Activated CD8-positive, alpha-beta memory T cell treated with anti-CD3 and anti-CD28 coated beads, Interleukin-2, amount 10 ng/mL, durations not matched to agents 7 days and 5 days (primary cell): ENCODE results near the gene MOB1B. TPM values are rescaled to one million over a fixed set of nuclear protein-coding genes. Genes with fewer than 3 reads are reported as not detected.
"Not testable (repeated sequence)": the region's sequence is repeated elsewhere in the genome, so short reads cannot be mapped to it uniquely, and the experiment has no call there.

Experiments
- ATAC-seq: fragments of 150-1000 bp; cut with Tn5 transposase; one replicate; pipeline ENCODE4 v1.10.0; 2021; ENCODE audit warnings: moderate library complexity
- CTCF ChIA-PET: fragments of 350-600 bp; sonication (Branson Sonifier 250); formaldehyde crosslinking; loops from one replicate; lab custom pipeline; 2021; ENCODE audit warnings: antibody characterized with exemption; lab: Charles Lee
- DNase-seq: peaks from one replicate; pipeline ENCODE4 v3.0.0-alpha.2; 2020
- H3K27ac Mint-ChIP-seq: one replicate; pipeline ENCODE4 v1.8.0; 2021; ENCODE audit warnings: mild to moderate bottlenecking, mixed read lengths
- H3K27me3 Mint-ChIP-seq: one replicate; pipeline ENCODE4 v1.8.0; 2021; ENCODE audit warnings: mixed read lengths
- H3K36me3 Mint-ChIP-seq: one replicate; pipeline ENCODE4 v1.8.0; 2021; ENCODE audit warnings: mild to moderate bottlenecking, mixed read lengths
- H3K4me1 Mint-ChIP-seq: one replicate; pipeline ENCODE4 v1.8.0; 2021; ENCODE audit warnings: mixed read lengths
- H3K4me3 Mint-ChIP-seq: one replicate; pipeline ENCODE4 v1.8.0; 2021; ENCODE audit warnings: mild to moderate bottlenecking, moderate library complexity, mixed read lengths
- H3K9me3 Mint-ChIP-seq: one replicate; pipeline ENCODE4 v1.8.0; 2022; ENCODE audit warnings: low read depth, mixed read lengths
- total RNA-seq, 2 experiments: library from RNA; stranded (reverse); gene quantifications; one replicate each; pipeline ENCODE4 v1.2.3, GENCODE V29; 2021

MOB1B gene
- total RNA-seq, 2 experiments from 2014 or later = 14.8 to 20.4 TPM

GRCh38 chr4:70895405-70895804 is 6.8 kb upstream of the MOB1B start:
- CTCF ChIA-PET = no interaction called here
- H3K4me3 Mint-ChIP-seq = no peak overlapping the region
- no peaks in the 10 kb centered on the region for H3K9me3 Mint-ChIP-seq
- H3K27me3 Mint-ChIP-seq = no peaks in the 10 kb centered on the region
- no peak overlapping the region for H3K27ac Mint-ChIP-seq
- no peaks in the 10 kb centered on the region for H3K4me1 Mint-ChIP-seq
- DNase-seq (no peak), ATAC-seq (no peak)
- no peaks in the 10 kb centered on the region for H3K36me3 Mint-ChIP-seq

GRCh38 chr4:70895811-70896491 is 6.2 kb upstream of the MOB1B start:
- no peak for ATAC-seq
- DNase-seq = no peak
- H3K36me3 Mint-ChIP-seq = no peaks in the 10 kb centered on the region
- no peak overlapping the region for H3K27ac Mint-ChIP-seq
- H3K27me3 Mint-ChIP-seq = no peaks in the 10 kb centered on the region
- H3K9me3 Mint-ChIP-seq = no peaks in the 10 kb centered on the region
- peaks cover 2% of the 10 kb centered on the region for H3K4me1 Mint-ChIP-seq
- CTCF ChIA-PET = no interaction called here
- no peak overlapping the region for H3K4me3 Mint-ChIP-seq

GRCh38 chr4:70898581-70898980 is 3.6 kb upstream of the MOB1B start:
- CTCF ChIA-PET, ATAC-seq: not testable (repeated sequence)

GRCh38 chr4:70901607-70901983 is 574 bp upstream of the MOB1B start:
- DNase-seq = no peak
- CTCF ChIA-PET = interaction anchor here (0.8 to 1.9 kb wide), 11 partner anchors 14 to 249 kb away, joined by 3 to 7 read pairs (median 4); no protein-coding TSS in a partner anchor
- Mint-ChIP-seq H3K9me3 (no peaks in the 10 kb centered on the region), H3K27ac (peak overlapping the region; percentile 87), H3K4me3 (peak overlapping the region; percentile 96), H3K36me3 (peaks cover 10% of the 10 kb centered on the region), H3K4me1 (peaks cover 22% of the 10 kb centered on the region), H3K27me3 (no peaks in the 10 kb centered on the region)
- no peak for ATAC-seq

More at GRCh38 chr4:70898581-70898980, 3.6 kb upstream of the MOB1B start:
- H3K36me3 Mint-ChIP-seq, H3K27ac Mint-ChIP-seq, DNase-seq, H3K27me3 Mint-ChIP-seq, H3K9me3 Mint-ChIP-seq, H3K4me3 Mint-ChIP-seq: not testable (repeated sequence)
- H3K4me1 Mint-ChIP-seq = peaks cover 12% of the 10 kb centered on the region

- ATAC-seq (peak; percentile 61), DNase-seq (peak; percentile 44)
- peaks cover 12% of the 10 kb centered on the region for H3K36me3 Mint-ChIP-seq
- peaks cover 22% of the 10 kb centered on the region for H3K4me1 Mint-ChIP-seq
- peak overlapping the region; percentile 96 for H3K4me3 Mint-ChIP-seq
- H3K27ac Mint-ChIP-seq = peak overlapping the region; percentile 87
- no peaks in the 10 kb centered on the region for H3K9me3 Mint-ChIP-seq
- H3K27me3 Mint-ChIP-seq = no peaks in the 10 kb centered on the region
- CTCF ChIA-PET = interaction anchor here (0.7 to 1.9 kb wide), 11 partner anchors 9 to 250 kb away, joined by 3 to 7 read pairs (median 4); no protein-coding TSS in a partner anchor
Measured at GRCh38 chr4:70902577-70903290, 565 bp downstream of the MOB1B start.

GRCh38 chr4:70903291-70903603 is 1.1 kb downstream of the MOB1B start:
- Mint-ChIP-seq H3K9me3 (no peaks in the 10 kb centered on the region), H3K27ac (no peak overlapping the region), H3K4me3 (peak overlapping the region; percentile 96), H3K36me3 (peaks cover 12% of the 10 kb centered on the region), H3K27me3 (no peaks in the 10 kb centered on the region), H3K4me1 (peaks cover 22% of the 10 kb centered on the region)
- CTCF ChIA-PET = no interaction called here
- no peak for DNase-seq
- ATAC-seq = no peak

GRCh38 chr4:70908993-70909556 is 6.9 kb downstream of the MOB1B start:
- Mint-ChIP-seq H3K27ac (no peak overlapping the region), H3K4me1 (peaks cover 8% of the 10 kb centered on the region), H3K9me3 (no peaks in the 10 kb centered on the region), H3K27me3 (no peaks in the 10 kb centered on the region), H3K36me3 (peaks cover 22% of the 10 kb centered on the region), H3K4me3 (no peak overlapping the region)
- CTCF ChIA-PET = interaction anchor here (0.9 kb wide), 1 partner anchor 9 kb away, joined by 3 read pairs; no protein-coding TSS in a partner anchor
- no peak for ATAC-seq
- DNase-seq = no peak

GRCh38 chr4:70914000-70914399 is 11.8 kb downstream of the MOB1B start:
- Mint-ChIP-seq H3K36me3 (peaks cover 21% of the 10 kb centered on the region), H3K27ac (no peak overlapping the region), H3K4me1 (peaks cover 9% of the 10 kb centered on the region), H3K9me3 (no peaks in the 10 kb centered on the region), H3K4me3 (no peak overlapping the region), H3K27me3 (no peaks in the 10 kb centered on the region)
- ATAC-seq = no peak
- DNase-seq = no peak
- CTCF ChIA-PET = no interaction called here

GRCh38 chr4:70914631-70915030 is 12.5 kb downstream of the MOB1B start:
- H3K4me3 Mint-ChIP-seq = no peak overlapping the region

GRCh38 chr4:70915036-70915815 is 13.1 kb downstream of the MOB1B start:
- CTCF ChIA-PET = interaction anchor here (0.6 to 2.4 kb wide), 2 partner anchors 13 to 15 kb away, joined by 4 to 6 read pairs; partner anchors contain the start of gene MOB1B
- Mint-ChIP-seq H3K36me3 (peaks cover 26% of the 10 kb centered on the region), H3K27me3 (no peaks in the 10 kb centered on the region), H3K4me1 (peaks cover 9% of the 10 kb centered on the region), H3K9me3 (peaks cover 3% of the 10 kb centered on the region), H3K4me3 (no peak overlapping the region), H3K27ac (peak overlapping the region; percentile 59)
- no peak for DNase-seq
- ATAC-seq = no peak

More at GRCh38 chr4:70914631-70915030, 12.5 kb downstream of the MOB1B start:
- H3K27me3 Mint-ChIP-seq = no peaks in the 10 kb centered on the region
- H3K4me1 Mint-ChIP-seq = peaks cover 9% of the 10 kb centered on the region
- peaks cover 23% of the 10 kb centered on the region for H3K36me3 Mint-ChIP-seq
- CTCF ChIA-PET = interaction anchor here (0.6 to 2.4 kb wide), 2 partner anchors 13 to 14 kb away, joined by 4 to 6 read pairs; partner anchors contain the start of gene MOB1B
- ATAC-seq (no peak), DNase-seq (no peak)
- no peaks in the 10 kb centered on the region for H3K9me3 Mint-ChIP-seq
- H3K27ac Mint-ChIP-seq = no peak overlapping the region

- Mint-ChIP-seq H3K36me3 (peaks cover 29% of the 10 kb centered on the region), H3K9me3 (peaks cover 4% of the 10 kb centered on the region), H3K4me3 (no peak overlapping the region), H3K27me3 (no peaks in the 10 kb centered on the region), H3K27ac (no peak overlapping the region), H3K4me1 (peaks cover 9% of the 10 kb centered on the region)
- CTCF ChIA-PET = interaction anchor here (2.4 kb wide), 1 partner anchor 14 kb away, joined by 6 read pairs; the partner anchor contains the start of gene MOB1B
- no peak for DNase-seq
- ATAC-seq = no peak
Measured at GRCh38 chr4:70915874-70916559, 13.8 kb downstream of the MOB1B start.

- Mint-ChIP-seq H3K4me1 (peaks cover 14% of the 10 kb centered on the region), H3K4me3 (no peak overlapping the region), H3K27me3 (no peaks in the 10 kb centered on the region), H3K9me3 (peaks cover 4% of the 10 kb centered on the region), H3K36me3 (peaks cover 20% of the 10 kb centered on the region), H3K27ac (no peak overlapping the region)
- no peak for ATAC-seq
- CTCF ChIA-PET = no interaction called here
- no peak for DNase-seq
Measured at GRCh38 chr4:70920592-70920991, 18.4 kb downstream of the MOB1B start.
